ENCODE results near the gene HOXA4. TPM values are rescaled to one million over a fixed set of nuclear protein-coding genes. Genes with fewer than 3 reads are reported as not detected.

The HOXA4 gene
- total and polyA plus RNA-seq, 7 donors, result 1.8 to 4.8 (median 2.9) TPM; not detected in 1

GRCh38 chr7:27082171-27082570 is 48.4 kb downstream of the HOXA4 start:
- Histone ChIP-seq H3K4me1 (no peaks in the 10 kb centered on the region), H3K27ac (no peak overlapping the region), H3K27me3 (peaks cover 0 to 3% (median 0%) of the 10 kb centered on the region in 3 donors), H3K4me3 (no peak overlapping the region), H3K36me3 (no peaks in the 10 kb centered on the region), H3K9me3 (no peaks in the 10 kb centered on the region)
- TF ChIP-seq POLR2A (IDR thresholded peaks at IDR 0.05) (no peak), CTCF (IDR thresholded peaks at IDR 0.05) (no peak), POLR2AphosphoS5 (IDR thresholded peaks at IDR 0.05) (no peak), EP300 (IDR thresholded peaks at IDR 0.05) (no peak)
- intact Hi-C loops (cut with DNase I), result no loop called here
- no peak for DNase-seq
- 93 to 95% methylated on average over 1 of the region's 1 CpG for WGBS, 2 donors

DNA sequence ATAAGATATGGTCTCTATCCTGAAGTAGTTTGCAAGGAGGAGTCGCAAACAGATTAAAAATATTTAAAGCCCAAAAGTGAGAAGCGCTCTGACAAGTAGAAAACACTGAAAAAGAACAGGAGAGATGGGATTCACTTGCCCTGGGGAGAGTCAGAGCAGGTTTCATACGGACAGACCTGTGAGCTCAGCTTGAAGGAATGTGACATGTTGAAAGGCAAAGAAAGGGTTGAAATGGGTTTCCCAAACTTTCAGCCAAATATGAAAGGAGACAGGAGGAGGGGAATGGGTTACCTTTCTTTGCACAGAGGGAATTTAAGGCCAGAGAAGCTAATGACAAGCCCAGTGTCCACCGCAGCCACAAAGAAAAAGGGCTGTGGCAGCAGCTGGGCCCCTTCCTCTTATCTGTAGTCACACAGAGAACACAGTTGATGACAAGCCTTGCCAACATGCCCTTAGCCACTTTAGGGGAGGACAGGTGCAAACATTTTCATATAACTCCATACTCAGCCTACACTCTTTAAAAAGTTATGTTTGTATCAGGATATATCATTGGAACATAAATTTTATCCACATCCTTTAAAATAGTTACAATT is 49.6 kb downstream of the HOXA4 start:
- no peak overlapping the region for H3K4me3 ChIP-seq
- no peaks in the 10 kb centered on the region for H3K36me3 ChIP-seq
- WGBS, 2 donors, result 79 to 85% methylated on average over 4 of the region's 4 CpGs
- TF ChIP-seq EP300 (IDR thresholded peaks at IDR 0.05), result no peak
- TF ChIP-seq POLR2A (IDR thresholded peaks at IDR 0.05), result no peak
- no peak for TF ChIP-seq POLR2AphosphoS5 (IDR thresholded peaks at IDR 0.05)
- no peak for TF ChIP-seq CTCF (IDR thresholded peaks at IDR 0.05)
- intact Hi-C loops (cut with DNase I), result no loop called here
- H3K27ac ChIP-seq, result no peak overlapping the region
- no peaks in the 10 kb centered on the region for H3K9me3 ChIP-seq
- H3K27me3 ChIP-seq, result no peaks in the 10 kb centered on the region
- no peaks in the 10 kb centered on the region for H3K4me1 ChIP-seq
- no peak for DNase-seq

GRCh38 chr7:27079234-27079975 is 51.2 kb downstream of the HOXA4 start:
- 85 to 95% methylated on average over 1 of the region's 1 CpG for WGBS, 2 donors

DNA sequence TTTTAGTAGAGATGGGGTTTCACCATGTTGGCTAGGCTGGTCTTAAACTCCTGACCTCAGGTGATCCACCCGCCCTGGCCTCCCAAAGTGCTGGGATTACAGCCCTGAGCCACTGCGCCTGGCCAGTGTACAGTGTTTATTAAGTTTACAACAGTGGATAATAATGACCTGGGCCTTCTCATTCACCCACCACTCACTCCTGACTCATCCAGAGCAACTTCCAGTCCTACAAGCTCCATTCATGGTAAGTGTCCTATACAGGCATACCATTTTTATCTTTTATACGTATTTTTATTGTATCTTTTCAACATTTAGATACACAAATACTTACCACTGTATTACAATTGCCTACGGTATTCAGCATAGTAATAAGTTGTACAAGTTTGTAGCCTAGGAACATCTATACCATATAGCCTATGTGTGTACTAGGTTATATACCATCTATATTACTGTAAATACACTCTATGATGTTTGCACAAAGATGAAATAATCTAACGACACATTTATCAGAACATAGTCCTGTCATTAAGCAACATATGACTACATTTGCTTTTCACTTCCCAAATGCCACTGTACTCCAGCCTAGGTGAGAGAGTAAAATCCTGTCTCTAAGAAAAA is 51.8 kb downstream of the HOXA4 start:
- TF ChIP-seq POLR2AphosphoS5 (IDR thresholded peaks at IDR 0.05) (no peak), POLR2A (IDR thresholded peaks at IDR 0.05) (no peak), CTCF (IDR thresholded peaks at IDR 0.05) (no peak), EP300 (IDR thresholded peaks at IDR 0.05) (no peak)
- H3K27me3 ChIP-seq, result no peaks in the 10 kb centered on the region
- DNase-seq, result no peak
- H3K36me3 ChIP-seq, result no peaks in the 10 kb centered on the region
- H3K9me3 ChIP-seq, result no peaks in the 10 kb centered on the region
- no peak overlapping the region for H3K27ac ChIP-seq
- intact Hi-C loops (cut with DNase I), result no loop called here
- no peak overlapping the region for H3K4me3 ChIP-seq
- H3K4me1 ChIP-seq, result no peaks in the 10 kb centered on the region
- 51 to 81% methylated on average over 5 of the region's 5 CpGs for WGBS, 2 donors

More at GRCh38 chr7:27079234-27079975, 51.2 kb downstream of the HOXA4 start:
- no peak for DNase-seq
- Histone ChIP-seq H3K27me3 (no peaks in the 10 kb centered on the region), H3K4me3 (no peak overlapping the region), H3K9me3 (no peaks in the 10 kb centered on the region), H3K36me3 (no peaks in the 10 kb centered on the region), H3K4me1 (no peaks in the 10 kb centered on the region), H3K27ac (no peak overlapping the region)
- TF ChIP-seq POLR2AphosphoS5 (IDR thresholded peaks at IDR 0.05) (no peak), EP300 (IDR thresholded peaks at IDR 0.05) (no peak), CTCF (IDR thresholded peaks at IDR 0.05) (no peak), POLR2A (IDR thresholded peaks at IDR 0.05) (no peak)
- intact Hi-C loops (cut with DNase I), result no loop called here

Small RNA genes within 50 kb of the gene (small RNA-seq; reads per million reads assigned to genes)
- gene AC004080.5 (0 reads per million in 3 donors), gene RF01977 (0 reads per million in 3 donors)

Other genes starting within 250 kb of the HOXA4 start
- 1 to 10 TPM in 2 of 4 donors, under 1 TPM in 2; 0.14 to 1.1 (median 0.95) TPM for gene HOXA1, start 34.8 kb downstream of the HOXA4 start, total RNA-seq
- 1 to 10 TPM in 2 of 3 donors, under 1 TPM in 1; 0.69 to 2.4 (median 2.0) TPM for gene HOXA1, start 34.8 kb downstream of the HOXA4 start, polyA plus RNA-seq
- gene HOXA2, start 28.1 kb downstream of the HOXA4 start, total RNA-seq, result 1 to 10 TPM; 1.6 to 4.3 (median 3.2) TPM
- 1 to 10 TPM in 1 of 3 donors, under 1 TPM in 2; 0.60 to 1.9 (median 0.69) TPM for gene HOXA2, start 28.1 kb downstream of the HOXA4 start, polyA plus RNA-seq
- 10 to 100 TPM in 3 of 4 donors, 1 to 10 TPM in 1; 9.2 to 12.2 (median 11.2) TPM for gene HOXA5, start 12.9 kb upstream of the HOXA4 start, total RNA-seq
- 10 to 100 TPM in 1 of 3 donors, 1 to 10 TPM in 2; 3.2 to 14.3 (median 7.8) TPM for gene HOXA5, start 12.9 kb upstream of the HOXA4 start, polyA plus RNA-seq
- 1 to 10 TPM; 4.2 to 10.0 (median 4.5) TPM for gene HOXA6, start 17.0 kb upstream of the HOXA4 start, total RNA-seq
- gene HOXA6, start 17.0 kb upstream of the HOXA4 start, polyA plus RNA-seq, result 1 to 10 TPM in 2 of 3 donors, not detected in 1; 1.6 to 8.1 TPM
- gene HOXA3, start 21.8 kb upstream of the HOXA4 start, total RNA-seq, result 10 to 100 TPM in 2 of 4 donors, 1 to 10 TPM in 2; 4.9 to 20.8 (median 12.0) TPM
- gene HOXA3, start 21.8 kb upstream of the HOXA4 start, polyA plus RNA-seq, result 10 to 100 TPM in 2 of 3 donors, 1 to 10 TPM in 1; 3.9 to 15.6 (median 10.3) TPM
- gene HOXA7, start 25.9 kb upstream of the HOXA4 start, total RNA-seq, result 1 to 10 TPM; 4.7 to 9.1 (median 7.3) TPM
- gene HOXA7, start 25.9 kb upstream of the HOXA4 start, polyA plus RNA-seq, result 10 to 100 TPM; 18.0 to 23.9 (median 18.0) TPM
- 10 to 100 TPM; 13.0 to 35.7 (median 18.2) TPM for gene HOXA9, start 34.8 kb upstream of the HOXA4 start, total RNA-seq
- gene HOXA9, start 34.8 kb upstream of the HOXA4 start, polyA plus RNA-seq, result 10 to 100 TPM; 21.4 to 22.4 (median 21.6) TPM
- 10 to 100 TPM; 55.1 to 64.0 (median 59.5) TPM for gene HOXA10, start 43.6 kb upstream of the HOXA4 start, total RNA-seq
- 10 to 100 TPM; 22.2 to 25.0 (median 22.8) TPM for gene HOXA10, start 43.6 kb upstream of the HOXA4 start, polyA plus RNA-seq
- gene HOXA11, start 54.5 kb upstream of the HOXA4 start, total RNA-seq, result 10 to 100 TPM; 18.7 to 25.0 (median 22.1) TPM
- gene HOXA11, start 54.5 kb upstream of the HOXA4 start, polyA plus RNA-seq, result 1 to 10 TPM; 3.0 to 6.0 (median 4.8) TPM
- 10 to 100 TPM in 3 of 4 donors, 1 to 10 TPM in 1; 9.4 to 35.3 (median 21.8) TPM for gene HOXA13, start 69.3 kb upstream of the HOXA4 start, total RNA-seq
- gene HOXA13, start 69.3 kb upstream of the HOXA4 start, polyA plus RNA-seq, result 10 to 100 TPM; 10.7 to 21.6 (median 17.1) TPM
- not detected for gene EVX1, start 112.0 kb upstream of the HOXA4 start, total RNA-seq
- 1 to 10 TPM in 2 of 3 donors, under 1 TPM in 1; 0.32 to 1.4 (median 1.2) TPM for gene EVX1, start 112.0 kb upstream of the HOXA4 start, polyA plus RNA-seq